ENCODE measurements around the gene KRT17. TPM values are rescaled to one million over a fixed set of nuclear protein-coding genes. Genes with fewer than 3 reads are reported as not detected.
"Not testable (repeated sequence)": the region's sequence is repeated elsewhere in the genome, so short reads cannot be mapped to it uniquely, and the experiment has no call there.

Gene KRT17
- total RNA-seq, 1 donor from 2014 or later = 0.54 TPM

DNA sequence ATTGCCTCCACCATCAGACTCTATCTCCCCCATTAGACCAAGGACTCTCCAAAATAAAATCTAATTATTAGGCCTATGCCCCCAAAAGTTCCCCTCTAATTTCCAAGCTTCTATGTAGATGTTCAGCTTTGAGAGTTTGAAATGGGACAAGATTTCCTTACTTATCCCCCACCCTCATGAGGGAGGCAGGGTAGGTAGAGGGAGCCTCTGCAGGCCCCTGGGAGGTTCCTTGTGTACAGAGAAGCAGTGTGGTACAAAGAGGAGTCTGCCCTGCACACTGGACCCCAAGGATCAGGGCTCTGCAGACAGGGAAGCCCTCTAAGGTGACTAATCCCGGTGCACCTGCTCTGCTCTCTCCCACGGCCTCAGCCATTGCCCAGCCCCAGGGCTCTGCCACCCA, 2.5 kb downstream of the KRT17 start:
- intact Hi-C loops (cut with micrococcal nuclease) = no loop called here

DNA sequence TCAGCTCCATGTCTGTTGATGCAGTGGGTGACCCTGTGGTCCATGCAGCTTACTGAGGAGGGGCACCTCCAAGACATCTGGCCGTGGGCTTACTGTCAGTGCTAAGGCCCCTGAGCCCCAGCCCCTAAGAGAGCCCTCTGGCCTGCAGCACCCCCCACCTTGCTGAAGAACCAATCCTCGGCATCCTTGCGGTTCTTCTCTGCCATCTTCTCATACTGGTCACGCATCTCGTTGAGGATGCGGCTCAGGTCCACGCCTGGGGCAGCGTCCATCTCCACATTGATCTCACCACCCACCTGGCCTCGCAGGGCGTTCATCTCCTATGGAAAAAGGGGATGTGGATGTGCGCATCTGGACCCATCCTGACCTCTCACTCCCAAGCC, 2.9 kb downstream of the KRT17 start:
- intact Hi-C loops (cut with micrococcal nuclease) = not testable (repeated sequence)

DNA sequence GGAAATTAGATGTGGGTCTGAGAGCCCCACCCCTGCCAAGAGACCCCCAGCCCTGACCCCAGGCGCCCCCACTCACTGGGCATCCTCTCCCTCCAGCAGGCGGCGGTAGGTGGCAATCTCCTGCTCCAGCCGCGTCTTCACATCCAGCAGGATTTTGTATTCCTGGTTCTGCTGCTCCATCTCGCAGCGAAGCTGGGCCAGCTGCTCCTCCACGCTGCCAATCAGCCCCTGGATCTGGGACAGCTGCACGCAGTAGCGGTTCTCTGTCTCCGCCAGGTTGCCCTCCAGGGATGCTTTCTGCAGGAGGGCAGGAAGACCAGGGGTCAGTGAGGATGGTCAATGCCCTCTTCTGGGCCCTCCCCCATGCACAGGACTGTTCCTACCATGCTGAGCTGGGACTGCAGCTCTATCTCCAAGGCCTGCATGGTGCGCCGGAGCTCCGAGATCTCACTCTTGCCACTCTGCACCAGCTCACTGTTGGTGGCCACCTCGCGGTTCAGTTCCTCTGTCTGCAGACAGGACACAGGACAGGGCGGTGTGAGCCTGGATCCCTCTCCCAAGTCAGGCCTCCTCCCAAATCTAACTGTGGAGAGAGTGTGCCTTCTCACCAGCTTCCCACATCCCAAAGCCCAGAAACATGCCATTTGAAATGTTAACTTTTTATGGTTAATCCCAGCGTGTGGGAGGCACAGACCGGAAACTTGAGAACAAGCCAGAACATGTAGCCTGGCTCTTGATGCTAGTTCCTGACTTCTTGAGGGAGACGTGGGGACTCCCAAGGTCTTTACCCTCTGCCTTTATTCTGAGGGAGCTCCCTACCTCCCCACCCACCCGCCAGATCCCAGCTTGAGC, 3.6 kb downstream of the KRT17 start:
- intact Hi-C loops (cut with micrococcal nuclease) = no loop called here

DNA sequence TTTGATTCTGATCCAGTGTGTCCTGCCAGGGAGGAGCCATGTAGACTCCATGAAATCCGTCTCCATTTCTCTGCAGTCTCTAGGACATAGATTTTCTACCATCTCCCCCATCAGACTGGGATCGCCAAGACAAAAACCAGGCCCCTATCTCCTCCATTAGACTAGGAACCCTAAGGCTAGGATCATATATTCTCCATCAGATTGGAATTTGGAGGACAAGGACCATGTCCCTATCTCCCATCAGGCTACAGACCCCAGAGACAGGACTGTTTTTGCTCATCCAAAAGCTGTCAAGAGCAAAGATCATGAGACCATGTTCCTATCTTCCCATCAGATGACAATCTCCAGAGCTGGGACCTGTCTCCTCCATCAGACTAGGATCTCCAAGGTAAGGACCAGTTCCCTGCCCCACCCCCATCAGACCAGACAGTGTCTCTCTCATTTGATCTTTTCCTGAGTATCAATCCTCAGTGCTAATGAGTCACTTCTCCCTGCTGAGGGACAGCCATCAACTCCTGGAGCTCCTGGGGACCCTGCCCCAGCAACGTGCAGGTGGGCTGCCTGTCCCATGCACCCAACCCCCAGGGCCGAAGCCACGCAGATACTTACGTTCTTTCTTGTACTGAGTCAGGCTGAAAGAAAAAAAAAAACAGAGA, 4.3 kb downstream of the KRT17 start:
- intact Hi-C loops (cut with micrococcal nuclease) = not testable (repeated sequence)

DNA sequence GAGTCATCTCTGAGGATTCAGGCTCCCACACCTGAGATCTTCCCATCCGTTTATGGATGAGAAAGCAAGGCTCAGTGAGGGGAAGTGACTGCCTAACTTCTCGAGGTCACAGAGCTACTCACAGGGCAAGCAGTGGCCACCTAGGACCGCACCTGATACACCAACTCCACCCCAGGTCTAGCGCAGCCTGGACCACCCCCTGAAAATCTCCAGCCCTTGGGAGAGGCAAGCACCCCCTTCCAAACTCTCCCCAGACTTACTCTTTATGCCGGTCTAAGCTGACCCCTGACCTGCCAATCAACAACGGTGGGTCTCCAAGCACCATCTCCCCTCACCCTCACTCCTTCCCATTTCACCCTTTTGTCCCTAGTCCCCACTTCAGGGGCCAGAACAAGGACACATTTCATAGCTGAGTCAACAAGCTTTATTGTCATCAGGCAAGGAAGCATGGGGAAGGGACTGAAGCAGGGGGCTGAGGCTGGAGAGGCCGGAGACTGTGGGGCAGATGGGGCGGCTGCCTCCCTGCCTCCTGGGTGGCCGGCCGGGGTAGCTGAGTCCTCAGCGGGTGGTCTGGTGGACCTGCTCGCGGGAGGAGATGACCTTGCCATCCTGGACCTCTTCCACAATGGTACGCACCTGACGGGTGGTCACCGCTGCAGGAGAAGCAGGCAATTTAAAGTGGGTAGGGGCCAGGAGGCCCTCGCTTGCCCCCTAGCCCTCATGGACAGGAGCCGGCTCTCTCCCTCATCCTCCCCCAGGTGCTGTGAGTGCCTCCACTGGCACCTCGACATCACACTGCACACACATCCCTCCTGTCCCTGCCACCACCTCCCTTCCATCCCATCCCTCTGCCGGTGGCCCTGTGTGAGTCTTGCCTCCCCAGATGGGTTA, 5.1 kb downstream of the KRT17 start:
- intact Hi-C loops (cut with micrococcal nuclease) = no loop called here

DNA sequence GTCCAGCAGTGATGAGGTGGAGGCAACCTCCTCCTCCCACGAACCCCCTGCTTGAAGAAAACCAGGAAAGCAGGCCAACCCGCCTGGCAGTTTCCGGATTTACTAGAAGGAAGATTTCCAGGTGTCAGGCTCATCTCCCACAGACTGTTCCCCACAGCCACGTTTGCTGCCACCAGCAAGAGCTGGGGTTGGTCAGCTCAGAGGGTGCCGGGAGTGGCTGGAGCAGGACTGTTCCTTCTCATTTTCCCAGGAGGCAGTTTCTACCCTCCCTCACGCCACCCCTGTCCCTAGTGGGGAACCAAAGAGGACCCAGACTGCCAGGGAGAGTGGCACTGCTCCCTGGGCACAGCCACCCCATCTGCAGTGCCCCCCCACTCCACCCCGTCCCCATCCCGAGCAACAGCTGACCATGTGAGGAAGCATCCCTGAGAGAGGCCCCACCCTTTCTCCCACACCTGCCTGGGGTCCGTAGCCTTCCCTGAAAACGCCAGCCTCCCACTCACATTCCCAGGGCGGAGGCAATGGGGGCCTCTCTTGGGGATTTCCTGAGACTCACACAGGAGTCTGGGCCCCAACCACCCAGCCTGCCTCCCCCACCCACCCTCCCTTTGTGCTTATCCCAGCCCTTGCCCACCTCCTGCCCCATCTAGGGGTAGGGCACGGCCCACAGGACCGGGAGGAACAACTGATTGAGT, 5.9 kb downstream of the KRT17 start:
- intact Hi-C loops (cut with micrococcal nuclease) = no loop called here

DNA sequence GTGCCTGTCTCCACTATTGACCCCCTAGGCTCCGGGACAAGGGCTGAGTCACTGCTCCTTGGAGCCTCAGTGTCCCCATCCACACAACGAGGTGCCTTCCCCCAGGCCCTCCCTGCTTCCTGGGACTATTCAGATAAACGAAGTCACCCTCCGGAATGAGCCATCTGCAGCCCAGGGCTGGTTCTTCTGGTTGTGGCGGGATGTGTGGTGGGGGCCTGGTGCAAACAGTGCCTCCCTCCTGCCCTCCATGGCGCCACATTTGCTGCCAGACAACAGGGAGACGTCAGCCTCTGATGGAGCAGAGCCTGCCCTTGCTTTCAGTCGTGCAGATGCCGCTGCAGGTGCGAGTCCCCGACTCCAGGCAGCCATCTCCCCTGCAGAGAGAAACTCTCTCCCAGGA, 6.7 kb downstream of the KRT17 start:
- intact Hi-C loops (cut with micrococcal nuclease) = no loop called here

DNA sequence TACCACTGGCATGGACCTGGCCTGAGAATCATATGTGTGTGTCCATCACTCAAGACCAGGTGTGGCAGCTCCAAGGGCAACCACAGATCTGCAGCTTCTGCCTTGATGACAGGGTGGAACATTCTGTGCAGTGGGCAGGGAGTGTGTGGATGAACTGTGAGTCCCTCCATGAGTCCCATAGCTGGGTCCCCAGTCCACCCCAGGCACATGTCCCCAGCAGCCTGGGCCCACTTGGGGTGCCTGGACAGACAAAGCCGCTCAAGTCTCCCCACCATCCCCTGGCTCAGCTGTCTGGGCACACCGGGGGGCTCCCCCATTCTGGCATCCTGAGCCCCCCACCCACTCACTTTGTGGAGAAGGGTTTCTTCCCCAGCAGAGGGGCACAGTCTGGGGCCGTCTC, 7.2 kb downstream of the KRT17 start:
- intact Hi-C loops (cut with micrococcal nuclease) = no loop called here

DNA sequence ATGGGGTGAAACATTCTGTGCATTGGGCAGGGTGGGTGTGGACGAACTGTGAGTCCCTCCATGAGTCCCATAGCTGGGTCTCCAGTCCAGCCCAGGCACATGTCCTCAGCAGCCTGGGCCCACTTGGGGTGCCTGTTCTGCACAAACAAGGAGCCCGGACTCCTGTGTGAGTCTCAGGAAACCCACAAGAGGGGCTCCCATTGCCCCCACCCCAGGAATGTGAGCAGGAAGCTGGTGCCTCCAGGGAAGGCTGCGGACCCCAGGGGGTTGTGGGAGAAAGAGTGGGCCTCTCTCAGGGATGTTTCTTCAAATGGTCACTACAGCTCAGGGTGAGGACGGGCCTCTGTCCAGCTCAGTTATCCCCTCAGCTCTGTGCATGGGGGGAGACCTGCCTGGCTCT, 7.9 kb downstream of the KRT17 start:
- intact Hi-C loops (cut with micrococcal nuclease) = not testable (repeated sequence)

DNA sequence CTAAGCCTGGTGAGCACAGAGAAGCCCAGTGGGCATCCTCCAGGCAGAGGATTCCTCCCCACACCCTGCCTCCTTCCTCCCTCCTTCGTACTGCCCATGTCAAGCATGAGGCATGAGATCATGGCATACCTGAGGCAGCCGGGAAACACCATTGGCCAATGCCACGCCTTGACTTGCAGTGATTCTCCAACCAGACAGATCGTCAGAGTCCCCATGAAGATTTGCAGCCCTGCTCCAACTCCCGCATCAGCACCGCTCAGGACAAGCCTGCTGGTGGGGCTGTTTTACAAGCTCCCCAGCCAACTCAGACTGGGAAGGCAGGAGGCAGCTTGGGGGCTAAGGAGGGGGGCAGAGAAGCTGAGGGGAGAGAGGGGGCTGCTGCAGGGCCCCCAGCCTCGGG, 8.9 kb downstream of the KRT17 start:
- intact Hi-C loops (cut with micrococcal nuclease) = no loop called here

DNA sequence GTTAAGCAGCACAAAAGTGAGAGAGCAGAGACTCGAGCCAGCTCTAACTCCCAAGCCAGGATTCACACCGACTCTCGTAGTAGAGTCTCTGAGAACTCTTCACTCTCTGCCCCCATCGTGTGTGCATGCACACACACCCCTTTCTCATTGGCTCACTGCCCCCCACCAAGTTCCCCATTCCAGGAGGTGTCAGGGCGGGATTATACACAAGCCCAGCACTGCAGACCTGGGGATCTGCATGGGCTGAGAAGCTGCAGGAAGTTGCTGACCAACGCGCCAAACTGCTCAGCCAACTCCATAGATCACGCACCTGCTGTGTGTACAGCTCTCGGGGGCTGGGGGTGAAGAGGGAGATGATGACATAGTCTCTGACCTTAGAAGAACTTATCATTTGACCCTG, 9.6 kb downstream of the KRT17 start:
- intact Hi-C loops (cut with micrococcal nuclease) = not testable (repeated sequence)

DNA sequence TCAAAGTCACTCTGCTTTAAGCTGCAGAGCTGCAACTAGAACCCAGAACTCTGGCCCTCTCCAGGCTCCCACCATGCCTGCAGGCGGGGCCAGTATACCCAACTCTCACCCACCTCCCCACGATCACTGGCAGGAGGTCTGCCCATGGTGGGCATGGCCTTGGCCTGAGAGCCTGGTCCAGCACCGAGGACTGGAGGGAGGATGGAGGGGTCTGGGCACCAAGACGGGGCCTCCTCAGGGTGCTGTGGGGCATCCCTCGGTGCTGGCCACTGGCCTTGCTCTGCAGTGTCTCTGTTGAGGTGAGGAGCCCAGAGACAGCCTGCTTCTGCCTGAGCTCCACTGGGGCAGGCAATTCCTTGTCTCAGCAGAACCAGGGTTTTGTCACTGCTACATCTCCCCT, 10.3 kb downstream of the KRT17 start:
- intact Hi-C loops (cut with micrococcal nuclease) = no loop called here

DNA sequence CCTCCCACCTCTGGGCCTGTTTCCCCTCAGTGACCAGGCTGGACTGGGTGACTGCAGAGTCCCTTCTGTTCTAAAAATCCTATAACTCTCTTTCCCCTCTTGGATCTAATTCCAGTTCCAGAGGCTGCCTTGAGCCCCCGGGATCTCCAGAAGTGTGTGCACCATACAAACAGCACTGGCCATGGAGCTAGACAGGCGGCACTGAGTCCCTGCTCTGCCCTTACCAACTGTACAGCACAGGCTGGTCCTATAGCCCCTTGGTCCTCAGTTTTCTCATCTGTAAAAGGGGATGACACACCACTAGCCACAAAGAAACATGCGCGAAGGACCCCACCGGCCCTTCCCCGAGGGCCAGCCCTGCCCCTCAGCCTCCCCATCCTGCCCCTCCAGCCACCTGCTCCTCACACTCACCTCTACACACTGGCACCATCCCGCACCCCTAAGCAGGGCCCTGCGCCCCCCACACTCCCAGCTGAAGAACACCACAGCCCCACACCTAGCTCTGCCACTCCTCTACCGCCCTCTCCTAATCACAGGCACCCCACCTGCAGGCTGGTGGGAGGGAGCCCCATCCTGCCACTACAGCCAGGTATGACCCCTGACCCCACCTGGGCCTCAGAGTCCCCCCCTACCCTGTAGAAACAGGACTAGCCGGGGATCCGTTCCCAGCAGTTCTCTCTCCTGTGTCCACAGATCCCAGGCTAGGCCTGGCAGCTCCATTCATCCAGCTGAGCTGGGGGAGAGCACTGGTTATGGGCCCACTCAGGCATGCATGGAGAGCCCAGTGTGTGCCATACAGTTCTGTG, 10.9 kb downstream of the KRT17 start:
- intact Hi-C loops (cut with micrococcal nuclease) = no loop called here

DNA sequence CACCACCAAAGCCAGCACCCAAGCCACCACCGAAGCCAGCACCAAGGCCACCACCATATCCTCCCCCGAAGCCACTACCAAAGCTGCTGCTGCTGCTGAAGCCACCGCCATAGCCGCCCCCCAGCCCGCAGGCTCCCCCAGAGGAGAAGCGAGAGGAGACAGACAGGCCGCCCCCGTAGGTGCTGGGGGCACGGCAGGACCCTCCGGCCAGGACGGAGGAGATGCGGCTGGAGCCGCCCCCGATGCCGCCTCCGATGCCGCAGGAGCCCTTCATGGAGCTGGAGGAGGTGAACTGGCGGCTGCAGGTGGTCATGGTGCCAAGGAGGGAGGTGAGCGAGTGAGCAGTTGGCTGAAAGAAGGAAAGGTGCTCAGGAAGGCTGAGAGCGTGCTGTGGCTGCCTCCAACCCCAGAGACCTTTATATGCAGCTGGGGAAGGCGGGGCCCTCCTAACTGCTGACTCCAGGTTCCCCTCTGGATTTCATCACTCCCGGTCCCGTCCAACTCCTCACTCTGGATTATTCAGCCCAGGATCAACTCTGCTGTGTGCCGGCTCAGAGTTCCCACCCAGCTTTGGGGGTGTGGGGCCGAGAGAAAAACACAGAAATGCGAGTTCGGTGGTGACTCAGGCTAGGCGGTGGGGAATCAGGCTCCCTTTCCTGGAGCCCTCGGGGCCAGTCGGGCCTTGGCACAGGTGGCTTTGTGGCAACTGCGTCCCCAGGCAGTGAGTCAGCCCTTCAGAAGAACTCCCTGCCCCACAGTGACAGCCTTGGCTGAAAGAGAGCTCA, 11.8 kb downstream of the KRT17 start, which contains the start of gene KRT16:
KRT16 (minus strand) TSS at position 392 of the 785 bp plus-strand sequence; CDS start at position 313, 79 bp downstream.
- intact Hi-C loops (cut with micrococcal nuclease) = not testable (repeated sequence)

DNA sequence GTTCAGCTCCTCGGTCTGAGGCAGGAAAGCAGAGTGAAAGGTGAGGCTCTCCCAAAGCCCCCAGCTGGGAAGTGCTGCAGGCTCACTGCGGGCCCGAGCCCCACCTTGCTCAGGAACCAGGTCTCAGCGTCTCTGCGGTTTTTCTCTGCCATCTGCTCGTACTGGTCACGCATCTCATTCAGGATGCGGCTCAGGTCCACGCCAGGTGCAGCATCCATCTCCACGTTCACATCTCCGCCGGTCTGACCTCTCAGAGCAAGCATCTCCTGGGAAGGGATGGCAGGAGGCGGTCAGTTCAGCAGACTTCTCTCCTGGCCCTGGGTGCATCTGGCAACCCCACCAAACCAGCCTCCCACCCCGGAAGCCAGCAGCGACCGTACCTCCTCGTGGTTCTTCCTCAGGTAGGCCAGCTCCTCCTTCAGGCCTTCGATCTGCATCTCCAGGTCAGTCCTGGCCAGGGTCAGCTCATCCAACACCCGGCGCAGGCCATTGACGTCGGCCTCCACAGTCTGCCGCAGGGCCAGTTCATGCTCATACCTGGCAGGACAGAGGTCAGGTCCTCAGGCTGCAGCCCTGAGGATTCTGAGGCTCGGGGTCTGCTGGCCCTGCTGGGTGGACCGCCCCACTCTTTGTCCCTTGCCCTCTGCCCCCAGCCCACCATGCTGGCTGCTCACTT, 13.3 kb downstream of the KRT17 start:
- intact Hi-C loops (cut with micrococcal nuclease) = no loop called here

DNA sequence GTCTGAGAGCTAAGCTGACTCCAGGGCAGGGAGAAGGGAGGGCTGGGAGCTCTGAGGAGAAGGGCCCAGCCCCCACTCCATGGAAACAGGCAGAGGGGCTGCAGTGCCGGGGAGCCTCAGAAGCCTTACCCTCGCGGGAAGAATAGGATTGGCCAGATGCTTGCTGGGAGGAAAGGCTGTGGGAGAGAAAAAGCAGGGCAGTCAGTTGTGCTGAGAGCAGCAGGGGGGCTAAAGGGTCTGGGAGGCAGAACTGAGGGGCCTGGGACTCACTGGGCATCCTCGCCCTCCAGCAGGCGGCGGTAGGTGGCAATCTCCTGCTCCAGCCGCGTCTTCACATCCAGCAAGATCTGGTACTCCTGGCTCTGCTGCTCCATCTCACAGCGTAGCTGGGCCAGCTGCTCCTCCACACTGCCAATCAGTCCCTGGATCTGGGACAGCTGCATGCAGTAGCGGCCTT, 14.3 kb downstream of the KRT17 start:
- intact Hi-C loops (cut with micrococcal nuclease) = not testable (repeated sequence)

DNA sequence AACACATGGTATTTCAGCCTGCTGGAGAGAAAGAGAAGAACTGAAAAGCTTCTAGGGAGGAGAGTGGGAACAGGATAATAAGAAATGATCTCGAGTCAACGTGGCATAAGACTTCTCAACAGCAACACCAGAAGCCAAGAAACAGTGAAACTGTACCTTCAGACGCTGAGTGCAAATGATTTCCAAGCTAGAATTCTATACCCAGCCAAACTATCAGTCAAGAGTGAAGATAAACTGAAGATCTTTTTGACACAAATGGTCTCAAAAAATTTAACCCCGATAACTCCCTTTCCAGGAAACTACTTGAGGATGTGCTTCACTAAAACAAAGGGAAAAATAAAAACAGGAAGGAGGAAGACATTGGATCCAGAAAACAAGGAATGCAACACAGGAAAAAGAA, 17.4 kb downstream of the KRT17 start:
- intact Hi-C loops (cut with micrococcal nuclease) = not testable (repeated sequence)

DNA sequence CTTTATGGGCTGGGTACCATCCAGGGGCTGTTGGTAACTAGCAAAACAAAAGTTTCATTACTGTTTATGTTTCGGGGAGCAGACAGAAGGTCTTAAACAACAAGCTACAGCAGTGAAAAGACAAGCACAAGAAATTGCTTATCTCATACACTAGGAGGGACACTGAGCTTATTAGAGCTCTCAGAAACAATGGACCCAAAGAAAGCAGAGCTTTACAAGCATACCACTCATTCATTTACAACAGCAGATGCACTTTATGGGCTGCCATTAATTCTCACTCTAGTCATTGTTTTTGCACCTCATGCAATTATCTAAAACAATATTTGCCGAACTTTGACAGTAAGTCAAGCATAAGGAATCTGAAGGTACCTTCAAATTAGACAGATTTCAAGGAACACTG, 21.9 kb downstream of the KRT17 start:
- intact Hi-C loops (cut with micrococcal nuclease) = no loop called here

DNA sequence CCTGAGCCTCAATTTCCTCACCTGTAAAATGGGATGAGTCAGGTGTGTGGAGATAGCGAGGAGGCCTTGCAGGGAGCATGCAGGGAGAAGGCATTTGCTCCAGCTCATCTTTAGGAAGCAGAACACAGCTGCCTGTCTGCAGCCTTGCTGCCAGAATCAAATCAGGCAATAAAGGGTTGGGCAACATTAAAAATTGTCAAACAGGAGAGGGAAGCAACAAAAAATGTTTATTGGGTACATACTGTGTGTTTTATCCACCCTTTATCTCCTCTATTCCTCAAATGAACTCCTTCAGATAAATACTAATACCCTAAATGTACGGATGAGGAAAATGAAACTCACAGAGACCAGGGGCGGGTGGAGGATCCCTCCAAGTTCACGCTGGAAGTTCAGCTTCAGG, 24.1 kb downstream of the KRT17 start:
- intact Hi-C loops (cut with micrococcal nuclease) = no loop called here

Measured in T-helper 1 cell treated with Interleukin-12 subunit alpha and Interleukin-12 subunit beta and Interleukin-4 antibody, amounts not matched to agents 30 ng/mL and 1 ng/mL, for 36 hours (primary cell).